Natural killer cell treated with Interleukin-12 subunit alpha and Interleukin-12 subunit beta and Interleukin-15 and Interleukin-18, amount 100 ng/mL, for 72 hours (primary cell): ENCODE measurements around the gene PRKN. TPM values are rescaled to one million over a fixed set of nuclear protein-coding genes. Genes with fewer than 3 reads are reported as not detected.

Source experiments
- ATAC-seq, 2 donors: fragments of 150-1000 bp; cut with Tn5 transposase in 1 of 2; sonication (Bioruptor Pico), chemical (Tn5 transposase) in 1 of 2; 2 replicates each; pipeline ENCODE4 v1.10.0; 2021
- DNase-seq: peaks from one replicate; pipeline ENCODE4 v3.0.0; 2022; ENCODE audit warnings: low spot score
- H3K27ac Mint-ChIP-seq, 2 donors: 1 replicate in 1 of 2; 2 replicates in 1 of 2; pipeline ENCODE4 v1.8.0; 2022; ENCODE audit warnings: mixed read lengths in 2 of 2, mild to moderate bottlenecking in 1 of 2, moderate library complexity in 1 of 2
- H3K27me3 Mint-ChIP-seq, 2 donors: 1 replicate in 1 of 2; 2 replicates in 1 of 2; pipeline ENCODE4 v1.8.0; 2022; ENCODE audit warnings: mixed read lengths in 2 of 2
- H3K36me3 Mint-ChIP-seq: one replicate; pipeline ENCODE4 v1.8.0; 2022; ENCODE audit warnings: mixed read lengths
- H3K4me1 Mint-ChIP-seq, 2 donors: 1 replicate in 1 of 2; 2 replicates in 1 of 2; pipeline ENCODE4 v1.8.0; 2022; ENCODE audit warnings: low read depth in 2 of 2, mixed read lengths in 2 of 2, mild to moderate bottlenecking in 1 of 2
- H3K4me3 Mint-ChIP-seq: one replicate; pipeline ENCODE4 v1.8.0; 2022; ENCODE audit warnings: mixed read lengths
- H3K9me3 Mint-ChIP-seq: 2 replicates; pipeline ENCODE4 v1.8.0; 2022; ENCODE audit warnings: mixed read lengths
- total RNA-seq, 2 donors: library from RNA; stranded (reverse); gene quantifications; one replicate each; pipeline ENCODE4 v1.2.3, GENCODE V29; 2022

PRKN gene
- total RNA-seq, 2 donors from 2014 or later, result not detected

- H3K4me3 Mint-ChIP-seq, result no peak overlapping the region
- H3K36me3 Mint-ChIP-seq, result no peaks in the 10 kb centered on the region
- no peaks in the 10 kb centered on the region for H3K9me3 Mint-ChIP-seq
- DNase-seq (no peak), ATAC-seq (no peak)
- no peaks in the 10 kb centered on the region for H3K4me1 Mint-ChIP-seq
- peaks cover 7 to 17% of the 10 kb centered on the region in 2 donors for H3K27me3 Mint-ChIP-seq
- H3K27ac Mint-ChIP-seq, result no peak overlapping the region
Measured at GRCh38 chr6:161696801-161697200, 1030.8 kb downstream of the PRKN start.

GRCh38 chr6:161694995-161695394, 1032.6 kb downstream of the PRKN start:
- DNase-seq (no peak), ATAC-seq (peak in 1 of 2 donors; percentile 56)
- no peaks in the 10 kb centered on the region for H3K4me1 Mint-ChIP-seq
- H3K27me3 Mint-ChIP-seq, result peaks cover 9 to 25% of the 10 kb centered on the region in 2 donors
- H3K9me3 Mint-ChIP-seq, result no peaks in the 10 kb centered on the region
- H3K27ac Mint-ChIP-seq, result no peak overlapping the region
- no peak overlapping the region for H3K4me3 Mint-ChIP-seq
- no peaks in the 10 kb centered on the region for H3K36me3 Mint-ChIP-seq

GRCh38 chr6:161686655-161687054, 1040.9 kb downstream of the PRKN start:
- no peaks in the 10 kb centered on the region for H3K36me3 Mint-ChIP-seq
- no peak for ATAC-seq
- H3K4me3 Mint-ChIP-seq, result no peak overlapping the region
- H3K27ac Mint-ChIP-seq, result no peak overlapping the region
- DNase-seq, result no peak
- H3K27me3 Mint-ChIP-seq, result peaks cover 9 to 15% of the 10 kb centered on the region in 2 donors
- H3K4me1 Mint-ChIP-seq, result no peaks in the 10 kb centered on the region
- no peaks in the 10 kb centered on the region for H3K9me3 Mint-ChIP-seq

DNA sequence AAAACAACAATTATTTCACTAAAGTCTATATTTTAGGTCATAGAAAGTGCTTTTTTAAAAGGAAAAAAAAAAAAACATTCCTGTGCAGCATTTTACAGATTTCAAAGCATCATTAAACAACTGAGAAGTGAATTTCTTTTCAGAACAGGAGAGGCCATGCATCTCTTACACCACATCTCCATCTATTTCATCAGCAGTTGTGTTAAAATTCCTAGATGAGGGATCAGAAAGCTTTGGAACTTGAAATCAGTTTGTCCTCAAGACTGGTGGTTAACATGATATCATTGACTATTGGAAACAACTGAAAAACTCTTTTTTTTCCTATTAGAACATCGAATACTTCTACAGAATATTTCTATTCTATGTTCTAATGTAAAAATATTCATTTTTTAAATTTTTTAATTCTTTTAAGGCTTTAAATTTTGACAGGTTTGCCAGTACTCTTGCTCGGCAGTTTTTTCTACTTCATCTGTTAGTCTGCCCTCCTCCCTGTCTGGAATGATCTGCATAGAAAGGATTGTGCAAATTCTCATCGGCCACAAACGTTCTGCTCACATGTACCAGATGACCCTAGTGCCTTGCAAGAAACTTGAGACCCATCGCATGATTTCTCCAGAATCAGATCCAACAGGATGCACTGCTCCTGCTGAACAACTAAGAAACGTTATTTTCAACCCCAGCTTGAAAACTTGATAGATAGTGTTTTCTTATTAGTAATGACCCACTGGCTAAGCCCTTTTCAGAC, 1042.7 kb downstream of the PRKN start:
- no peaks in the 10 kb centered on the region for H3K9me3 Mint-ChIP-seq
- no peak overlapping the region for H3K27ac Mint-ChIP-seq
- DNase-seq, result no peak
- peaks cover 7% of the 10 kb centered on the region in 2 donors for H3K27me3 Mint-ChIP-seq
- H3K4me3 Mint-ChIP-seq, result no peak overlapping the region
- H3K4me1 Mint-ChIP-seq, result no peaks in the 10 kb centered on the region
- ATAC-seq, result no peak
- H3K36me3 Mint-ChIP-seq, result no peaks in the 10 kb centered on the region

GRCh38 chr6:161683400-161683799, 1044.2 kb downstream of the PRKN start:
- Mint-ChIP-seq H3K4me3 (no peak overlapping the region), H3K4me1 (no peaks in the 10 kb centered on the region), H3K36me3 (no peaks in the 10 kb centered on the region), H3K9me3 (no peaks in the 10 kb centered on the region), H3K27me3 (peaks cover 7% of the 10 kb centered on the region in 2 donors), H3K27ac (no peak overlapping the region)
- DNase-seq (no peak), ATAC-seq (no peak)

DNA sequence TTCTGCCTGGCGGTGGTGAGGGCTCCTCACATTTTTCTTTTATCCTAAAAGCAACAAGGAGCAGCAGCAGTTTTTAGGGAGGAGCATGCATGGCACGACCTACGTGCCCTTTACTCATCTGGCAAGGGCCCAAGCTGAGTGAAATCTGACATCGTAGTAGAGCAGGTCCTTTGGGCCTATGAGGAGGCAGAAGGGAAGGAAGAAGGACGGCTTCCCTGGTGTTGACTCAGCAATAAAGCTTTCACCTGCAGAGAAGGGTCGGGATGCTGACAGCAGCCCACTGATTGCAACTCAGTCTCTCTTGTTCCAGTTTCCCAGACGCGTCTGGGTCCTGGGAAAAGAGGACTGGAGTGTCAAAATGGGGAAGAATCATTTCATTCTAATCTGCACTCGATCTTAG, 1044.6 kb downstream of the PRKN start:
- no peaks in the 10 kb centered on the region for H3K9me3 Mint-ChIP-seq
- no peak overlapping the region for H3K4me3 Mint-ChIP-seq
- ATAC-seq, result no peak
- no peaks in the 10 kb centered on the region for H3K4me1 Mint-ChIP-seq
- no peak overlapping the region for H3K27ac Mint-ChIP-seq
- no peak for DNase-seq
- no peaks in the 10 kb centered on the region for H3K36me3 Mint-ChIP-seq
- peaks cover 4 to 7% of the 10 kb centered on the region in 2 donors for H3K27me3 Mint-ChIP-seq

DNA sequence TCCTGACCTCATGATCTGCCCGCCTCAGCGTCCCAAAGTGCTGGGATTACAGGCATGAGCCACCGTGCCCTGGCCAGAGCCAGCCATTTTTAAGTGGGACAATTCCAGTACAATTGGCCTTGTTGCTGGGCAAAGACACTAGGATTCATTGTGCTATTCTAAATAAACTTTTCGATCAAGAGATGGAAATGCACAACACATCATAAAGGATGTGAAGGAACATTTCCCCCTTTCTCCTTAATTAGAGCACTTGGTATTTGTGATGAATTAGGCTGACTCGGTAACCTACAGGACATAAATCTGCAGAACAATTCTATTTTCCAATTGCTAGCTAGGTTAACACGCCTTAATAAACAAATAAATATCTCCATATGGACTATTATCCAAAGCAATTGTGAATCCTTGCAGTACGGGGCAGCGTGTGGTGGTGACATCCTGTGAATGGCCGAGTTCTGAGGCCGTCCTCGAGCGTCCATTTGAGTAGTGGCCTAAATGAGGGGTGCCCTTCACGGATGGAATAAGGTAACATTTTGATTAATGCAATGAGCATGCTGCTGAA, 1047.5 kb downstream of the PRKN start:
- Mint-ChIP-seq H3K27ac (no peak overlapping the region), H3K27me3 (peaks cover 0 to 3% of the 10 kb centered on the region in 2 donors), H3K4me3 (no peak overlapping the region), H3K9me3 (no peaks in the 10 kb centered on the region), H3K36me3 (no peaks in the 10 kb centered on the region), H3K4me1 (no peaks in the 10 kb centered on the region)
- no peak for DNase-seq
- no peak for ATAC-seq

- no peaks in the 10 kb centered on the region for H3K36me3 Mint-ChIP-seq
- ATAC-seq (no peak), DNase-seq (no peak)
- peaks cover 0 to 1% of the 10 kb centered on the region in 2 donors for H3K27me3 Mint-ChIP-seq
- H3K4me1 Mint-ChIP-seq, result no peaks in the 10 kb centered on the region
- H3K4me3 Mint-ChIP-seq, result no peak overlapping the region
- no peak overlapping the region for H3K27ac Mint-ChIP-seq
- H3K9me3 Mint-ChIP-seq, result no peaks in the 10 kb centered on the region
Measured at GRCh38 chr6:161677188-161677587, 1050.4 kb downstream of the PRKN start.

DNA sequence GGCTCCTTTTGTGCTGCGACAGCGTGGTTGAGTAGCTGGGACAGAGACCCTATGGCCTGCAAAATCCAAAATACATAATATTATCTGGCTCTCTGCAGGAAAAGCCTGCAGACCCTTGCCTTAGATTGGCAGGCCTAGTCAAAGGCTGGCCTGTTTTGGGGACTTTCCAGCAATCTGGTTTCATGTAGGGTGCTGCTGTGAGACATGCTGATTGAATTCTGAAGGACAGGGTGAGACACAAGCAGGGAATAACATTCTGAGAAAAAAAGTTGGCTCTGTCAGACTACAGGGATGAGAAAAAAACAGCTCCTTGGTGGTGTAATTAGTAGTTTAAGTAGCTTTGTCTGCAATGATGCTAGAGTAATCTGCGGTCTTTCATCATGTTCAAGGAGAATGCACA, 1051.0 kb downstream of the PRKN start:
- H3K27me3 Mint-ChIP-seq, result no peaks in the 10 kb centered on the region
- no peaks in the 10 kb centered on the region for H3K4me1 Mint-ChIP-seq
- ATAC-seq, result peak in 1 of 2 donors; percentile 20
- no peak overlapping the region for H3K27ac Mint-ChIP-seq
- H3K36me3 Mint-ChIP-seq, result no peaks in the 10 kb centered on the region
- H3K9me3 Mint-ChIP-seq, result no peaks in the 10 kb centered on the region
- no peak overlapping the region for H3K4me3 Mint-ChIP-seq
- no peak for DNase-seq

- Mint-ChIP-seq H3K9me3 (no peaks in the 10 kb centered on the region), H3K27me3 (no peaks in the 10 kb centered on the region), H3K4me3 (no peak overlapping the region), H3K4me1 (no peaks in the 10 kb centered on the region), H3K36me3 (no peaks in the 10 kb centered on the region), H3K27ac (no peak overlapping the region)
- ATAC-seq (no peak), DNase-seq (no peak)
Measured at GRCh38 chr6:161674930-161675682, 1052.5 kb downstream of the PRKN start.

- DNase-seq (no peak), ATAC-seq (peak in 1 of 2 donors; percentile 22)
- Mint-ChIP-seq H3K4me1 (peaks cover 3 to 4% of the 10 kb centered on the region in 2 donors), H3K9me3 (no peaks in the 10 kb centered on the region), H3K4me3 (no peak overlapping the region), H3K36me3 (no peaks in the 10 kb centered on the region), H3K27me3 (no peaks in the 10 kb centered on the region), H3K27ac (no peak overlapping the region)
Measured at GRCh38 chr6:161673026-161673425, 1054.5 kb downstream of the PRKN start.

GRCh38 chr6:161671117-161671516, 1056.4 kb downstream of the PRKN start:
- Mint-ChIP-seq H3K36me3 (no peaks in the 10 kb centered on the region), H3K4me3 (no peak overlapping the region), H3K27ac (no peak overlapping the region), H3K27me3 (no peaks in the 10 kb centered on the region), H3K4me1 (peaks cover 3 to 4% of the 10 kb centered on the region in 2 donors), H3K9me3 (no peaks in the 10 kb centered on the region)
- ATAC-seq (no peak), DNase-seq (no peak)

- H3K9me3 Mint-ChIP-seq, result no peaks in the 10 kb centered on the region
- H3K27ac Mint-ChIP-seq, result no peak overlapping the region
- DNase-seq (no peak), ATAC-seq (peak in 1 of 2 donors; percentile 56)
- no peak overlapping the region for H3K4me3 Mint-ChIP-seq
- no peaks in the 10 kb centered on the region for H3K36me3 Mint-ChIP-seq
- H3K27me3 Mint-ChIP-seq, result peaks cover 0 to 3% of the 10 kb centered on the region in 2 donors
- H3K4me1 Mint-ChIP-seq, result peaks cover 3 to 4% of the 10 kb centered on the region in 2 donors
Measured at GRCh38 chr6:161668665-161669064, 1058.9 kb downstream of the PRKN start.

DNA sequence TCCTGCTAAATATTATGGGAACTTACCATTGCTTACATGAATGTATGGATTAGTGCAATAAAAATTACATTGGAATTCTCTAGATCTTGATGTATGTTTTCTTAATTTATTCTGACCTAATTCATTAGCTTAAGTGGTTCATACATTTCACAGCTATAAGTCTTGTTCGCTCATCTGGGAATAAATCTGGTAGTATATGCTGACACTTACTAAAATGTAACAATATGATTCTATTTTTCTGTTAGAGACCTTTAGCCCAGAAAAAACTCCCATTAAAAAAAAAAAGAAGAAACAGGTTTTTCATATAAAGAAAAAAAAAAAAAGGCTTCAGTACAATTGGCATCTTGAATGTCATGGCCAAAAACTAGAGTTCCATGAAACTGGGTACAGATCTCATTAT, 1059.6 kb downstream of the PRKN start:
- H3K27me3 Mint-ChIP-seq, result peaks cover 0 to 3% of the 10 kb centered on the region in 2 donors
- H3K36me3 Mint-ChIP-seq, result no peaks in the 10 kb centered on the region

More for the DNA sequence above, 1059.6 kb downstream of the PRKN start:
- ATAC-seq (no peak), DNase-seq (no peak)
- H3K27ac Mint-ChIP-seq, result no peak overlapping the region
- no peaks in the 10 kb centered on the region for H3K9me3 Mint-ChIP-seq
- H3K4me3 Mint-ChIP-seq, result no peak overlapping the region
- peaks cover 3 to 4% of the 10 kb centered on the region in 2 donors for H3K4me1 Mint-ChIP-seq
